Retinal pigment epithelial cell (primary cell): Measurements from ENCODE around the gene PLD2.

Experiments
- DNase-seq: peaks from one replicate; pipeline ENCODE4 v3.0.0-alpha.2; 2010; ENCODE audit warnings: low read depth
- H3K4me3 ChIP-seq: 2 replicates; pipeline ENCODE4 v1.5.1; 2011; ENCODE audit warnings: mild to moderate bottlenecking, low read length, control low read depth, moderate library complexity
- TF ChIP-seq, protein P1 (sequence below): conservative IDR thresholded peaks from 2 replicates; pipeline ENCODE4 v1.5.1; 2011; ENCODE audit warnings: low read depth, low read length, control low read depth, inconsistent platforms

PLD2 gene

DNA sequence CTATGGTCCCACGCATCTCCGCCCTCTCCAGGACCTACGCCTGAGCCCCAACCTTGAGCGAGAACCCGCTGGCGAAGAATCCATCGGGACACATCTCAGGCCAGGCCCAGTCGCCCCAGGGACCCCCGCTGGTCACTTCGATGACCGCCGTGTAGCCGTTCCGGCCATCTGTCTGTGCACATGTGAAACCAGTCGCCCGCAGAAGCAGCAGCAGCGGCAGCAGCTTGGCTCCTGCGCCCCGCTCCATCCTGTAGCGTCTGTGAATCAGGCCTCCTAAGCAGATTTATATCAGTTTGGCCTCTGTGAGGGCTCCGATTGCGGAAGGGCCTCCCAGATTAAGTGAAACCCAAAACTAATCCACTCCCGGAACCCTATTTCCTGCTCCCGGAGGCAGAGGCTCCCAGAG lies 20.8 kb upstream of the PLD2 start, which contains the start of gene VMO1:
Gene VMO1, minus strand, starts transcription at position 259 of the 406 bp plus-strand sequence. Its CDS starts 12 bp downstream, at position 247.
- no peak for DNase-seq
- H3K4me3 ChIP-seq: no peak within 1 kb of the TSS
- TF ChIP-seq, protein P1, sequence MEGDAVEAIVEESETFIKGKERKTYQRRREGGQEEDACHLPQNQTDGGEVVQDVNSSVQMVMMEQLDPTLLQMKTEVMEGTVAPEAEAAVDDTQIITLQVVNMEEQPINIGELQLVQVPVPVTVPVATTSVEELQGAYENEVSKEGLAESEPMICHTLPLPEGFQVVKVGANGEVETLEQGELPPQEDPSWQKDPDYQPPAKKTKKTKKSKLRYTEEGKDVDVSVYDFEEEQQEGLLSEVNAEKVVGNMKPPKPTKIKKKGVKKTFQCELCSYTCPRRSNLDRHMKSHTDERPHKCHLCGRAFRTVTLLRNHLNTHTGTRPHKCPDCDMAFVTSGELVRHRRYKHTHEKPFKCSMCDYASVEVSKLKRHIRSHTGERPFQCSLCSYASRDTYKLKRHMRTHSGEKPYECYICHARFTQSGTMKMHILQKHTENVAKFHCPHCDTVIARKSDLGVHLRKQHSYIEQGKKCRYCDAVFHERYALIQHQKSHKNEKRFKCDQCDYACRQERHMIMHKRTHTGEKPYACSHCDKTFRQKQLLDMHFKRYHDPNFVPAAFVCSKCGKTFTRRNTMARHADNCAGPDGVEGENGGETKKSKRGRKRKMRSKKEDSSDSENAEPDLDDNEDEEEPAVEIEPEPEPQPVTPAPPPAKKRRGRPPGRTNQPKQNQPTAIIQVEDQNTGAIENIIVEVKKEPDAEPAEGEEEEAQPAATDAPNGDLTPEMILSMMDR: no peak

DNA sequence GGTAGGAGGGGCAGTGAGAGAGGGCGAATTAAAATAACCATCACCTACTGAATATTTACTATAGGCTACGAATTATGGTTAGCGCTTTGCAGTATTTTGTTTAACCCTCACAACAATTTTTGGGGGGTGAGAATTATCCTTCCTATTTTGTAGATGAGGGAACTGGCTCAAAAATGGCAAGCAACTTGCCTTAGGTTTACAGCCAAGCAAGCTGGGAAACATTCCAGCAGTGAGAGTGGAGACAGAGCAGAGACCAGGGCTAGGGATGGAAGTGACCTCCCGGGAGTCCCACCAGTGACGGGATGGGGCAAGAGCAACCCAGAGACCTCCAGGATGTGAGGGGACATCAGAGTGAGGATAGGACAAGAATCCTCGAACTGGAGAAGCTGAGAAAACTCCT lies 20.4 kb upstream of the PLD2 start:
- TF ChIP-seq, protein P1: no peak
- no peak for DNase-seq
- H3K4me3 ChIP-seq: no peak overlapping the region

DNA sequence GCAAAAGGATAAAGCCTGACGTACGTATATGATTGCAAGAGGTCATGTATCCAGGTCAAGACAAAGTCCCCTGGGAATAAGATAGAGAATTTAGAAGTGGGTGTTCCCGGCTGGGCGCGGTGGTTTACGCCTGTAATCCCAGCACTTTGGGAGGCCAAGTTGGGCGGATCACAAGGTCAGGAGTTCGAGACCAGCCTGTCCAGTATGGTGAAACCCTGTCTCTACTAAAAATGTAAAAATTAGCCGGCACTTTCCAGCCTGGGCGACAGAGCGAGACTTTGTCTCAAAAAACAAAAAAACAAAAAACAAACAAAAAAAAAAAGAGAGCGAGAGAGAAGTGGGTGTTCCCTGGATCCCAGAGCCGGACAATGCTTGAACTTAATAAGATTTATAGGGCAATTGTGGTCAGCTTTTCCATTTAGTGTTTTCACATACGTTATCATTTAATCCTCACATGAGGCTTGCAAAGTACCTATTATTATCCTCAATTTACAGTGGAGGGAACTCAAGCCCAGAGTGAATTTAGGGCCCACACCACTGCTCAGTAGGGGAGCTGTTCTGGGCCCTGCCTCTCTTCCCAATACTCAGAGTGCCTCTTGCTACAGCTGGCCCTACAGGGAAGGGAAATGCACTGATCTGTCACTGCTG lies 18.7 kb upstream of the PLD2 start:
- DNase-seq: no peak
- H3K4me3 ChIP-seq: no peak overlapping the region
- TF ChIP-seq, protein P1: no peak

DNA sequence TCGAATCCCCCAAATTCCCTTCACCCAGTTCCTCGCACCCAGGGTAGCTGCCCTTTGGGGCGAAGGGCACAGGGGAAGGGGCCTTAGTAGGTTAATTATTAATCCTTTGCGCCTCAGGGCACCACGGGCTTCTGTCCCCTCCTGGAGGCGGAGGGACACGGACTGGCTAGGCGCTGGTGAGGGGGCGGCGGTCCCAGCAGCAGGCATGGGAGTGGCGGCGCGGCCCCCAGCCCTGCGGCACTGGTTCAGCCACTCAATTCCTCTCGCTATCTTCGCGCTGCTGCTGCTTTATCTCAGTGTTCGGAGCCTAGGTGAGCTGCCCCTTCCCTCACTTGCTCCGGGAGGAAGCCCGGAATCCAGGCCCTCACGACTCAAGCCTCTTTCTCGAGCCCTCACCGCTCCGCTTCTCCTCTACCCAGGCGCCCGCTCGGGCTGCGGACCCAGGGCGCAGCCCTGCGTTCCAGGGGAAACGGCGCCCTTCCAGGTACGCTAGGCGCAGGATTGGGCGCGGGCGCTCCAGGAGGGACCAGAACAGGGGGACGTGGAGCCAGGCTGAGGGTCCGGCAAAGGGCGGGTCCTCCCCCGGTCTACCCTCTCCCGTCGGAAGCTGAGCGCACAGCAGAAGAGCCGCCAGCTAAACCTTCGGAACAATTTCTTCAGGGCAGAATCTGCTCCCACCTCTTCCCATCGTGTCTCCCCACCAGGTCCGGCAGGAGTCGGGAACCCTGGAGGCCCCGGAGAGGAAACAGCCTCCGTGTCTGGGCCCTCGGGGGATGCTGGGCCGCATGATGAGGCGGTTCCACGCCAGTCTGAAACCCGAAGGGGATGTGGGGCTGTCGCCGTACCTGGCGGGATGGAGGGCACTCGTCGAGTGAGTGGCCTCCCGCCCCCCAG lies 17.9 kb upstream of the PLD2 start, which contains the start of gene GLTPD2:
Gene GLTPD2, plus strand, starts transcription at position 158 of the 894 bp plus-strand sequence. Its CDS starts 48 bp downstream, at position 206.
- H3K4me3 ChIP-seq: peak within 1 kb of the TSS; percentile 61
- TF ChIP-seq, protein P1: no peak
- DNase-seq: no peak

DNA sequence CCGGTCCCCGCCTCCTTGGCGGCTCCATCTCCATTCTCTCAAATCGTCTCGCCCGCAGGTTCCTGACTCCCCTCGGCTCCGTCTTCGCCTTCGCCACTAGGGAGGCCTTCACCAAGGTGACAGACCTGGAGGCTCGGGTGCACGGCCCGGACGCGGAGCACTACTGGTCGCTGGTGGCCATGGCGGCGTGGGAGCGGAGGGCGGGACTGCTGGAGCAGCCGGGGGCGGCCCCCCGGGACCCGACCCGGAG lies 17.3 kb upstream of the PLD2 start:
- TF ChIP-seq, protein P1: no peak
- peak overlapping the region; percentile 61 for H3K4me3 ChIP-seq
- no peak for DNase-seq

DNA sequence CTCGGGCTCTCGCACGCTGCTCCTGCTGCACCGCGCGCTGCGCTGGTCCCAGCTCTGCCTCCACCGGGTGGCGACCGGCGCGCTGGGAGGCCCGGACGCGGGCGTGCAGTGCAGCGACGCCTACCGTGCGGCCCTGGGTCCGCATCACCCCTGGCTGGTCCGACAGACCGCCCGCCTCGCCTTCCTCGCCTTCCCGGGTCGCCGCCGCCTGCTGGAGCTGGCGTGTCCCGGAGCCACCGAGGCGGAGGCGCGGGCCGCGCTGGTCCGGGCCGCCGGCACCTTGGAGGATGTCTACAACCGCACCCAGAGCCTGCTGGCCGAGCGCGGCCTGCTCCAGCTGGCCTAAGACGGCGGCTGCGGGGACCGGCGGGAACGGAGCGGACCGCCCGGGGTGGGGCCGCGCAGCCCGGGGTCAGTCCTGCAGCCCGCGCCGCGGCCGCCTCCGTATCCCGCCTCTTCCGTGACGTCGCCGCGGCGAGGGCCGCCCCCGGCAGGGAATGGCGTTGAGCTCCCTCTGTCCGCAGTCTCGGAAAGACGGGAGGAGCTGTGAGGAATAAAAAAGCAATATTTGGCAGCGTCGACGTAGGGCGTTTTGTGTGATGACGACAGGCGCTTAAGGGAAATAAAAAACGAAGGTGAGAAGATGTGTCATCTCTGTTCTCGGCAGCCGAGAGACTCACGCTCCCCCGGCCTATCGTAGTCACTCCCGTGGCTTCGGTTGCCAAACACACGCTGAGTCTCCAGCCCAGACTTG lies 16.8 kb upstream of the PLD2 start:
- DNase-seq: no peak
- TF ChIP-seq, protein P1: peak; percentile 66
- H3K4me3 ChIP-seq: peak overlapping the region; percentile 61
